Ishikawa (cell line): ENCODE measurements around the gene PHOSPHO1.

Experiments used
- CEBPB ChIP-seq: IDR thresholded peaks from 2 replicates; pipeline ENCODE4 v1.6.1; 2012
- CREB1 ChIP-seq: IDR thresholded peaks from 2 replicates; pipeline ENCODE4 v1.6.1; 2012; ENCODE audit warnings: low read depth
- EGR1 ChIP-seq: IDR thresholded peaks from 2 replicates; pipeline ENCODE4 v1.6.1; 2012
- EP300 ChIP-seq: IDR thresholded peaks from 2 replicates; pipeline ENCODE4 v1.6.1; 2012; ENCODE audit warnings: borderline replicate concordance
- FOXM1 ChIP-seq: IDR thresholded peaks from 2 replicates; pipeline ENCODE4 v1.6.1; 2012; ENCODE audit warnings: low read depth, borderline replicate concordance
- NFIC ChIP-seq: IDR thresholded peaks from 2 replicates; pipeline ENCODE4 v1.6.1; 2012
- RAD21 ChIP-seq: IDR thresholded peaks from 2 replicates; pipeline ENCODE4 v1.6.1; 2012; ENCODE audit warnings: low read depth
- TAF1 ChIP-seq: IDR thresholded peaks from 2 replicates; pipeline ENCODE4 v1.6.1; 2012; ENCODE audit warnings: low read depth, mild to moderate bottlenecking
- TCF12 ChIP-seq: IDR thresholded peaks from 2 replicates; pipeline ENCODE4 v1.6.1; 2012; ENCODE audit warnings: low read depth
- TEAD4 ChIP-seq: IDR thresholded peaks from 2 replicates; pipeline ENCODE4 v1.6.1; 2012
- YY1 ChIP-seq: IDR thresholded peaks from 2 replicates; pipeline ENCODE4 v1.6.1; 2012; ENCODE audit warnings: low read depth
- TF ChIP-seq, protein P1 (sequence below): IDR thresholded peaks from 2 replicates; pipeline ENCODE4 v1.6.1; 2012; ENCODE audit warnings: low read depth, mild to moderate bottlenecking
- TF ChIP-seq, protein P2 (sequence below): IDR thresholded peaks from 2 replicates; pipeline ENCODE4 v1.6.1; 2012
- TF ChIP-seq, protein P3 (sequence below): IDR thresholded peaks from 2 replicates; pipeline ENCODE4 v1.6.1; 2012

DNA sequence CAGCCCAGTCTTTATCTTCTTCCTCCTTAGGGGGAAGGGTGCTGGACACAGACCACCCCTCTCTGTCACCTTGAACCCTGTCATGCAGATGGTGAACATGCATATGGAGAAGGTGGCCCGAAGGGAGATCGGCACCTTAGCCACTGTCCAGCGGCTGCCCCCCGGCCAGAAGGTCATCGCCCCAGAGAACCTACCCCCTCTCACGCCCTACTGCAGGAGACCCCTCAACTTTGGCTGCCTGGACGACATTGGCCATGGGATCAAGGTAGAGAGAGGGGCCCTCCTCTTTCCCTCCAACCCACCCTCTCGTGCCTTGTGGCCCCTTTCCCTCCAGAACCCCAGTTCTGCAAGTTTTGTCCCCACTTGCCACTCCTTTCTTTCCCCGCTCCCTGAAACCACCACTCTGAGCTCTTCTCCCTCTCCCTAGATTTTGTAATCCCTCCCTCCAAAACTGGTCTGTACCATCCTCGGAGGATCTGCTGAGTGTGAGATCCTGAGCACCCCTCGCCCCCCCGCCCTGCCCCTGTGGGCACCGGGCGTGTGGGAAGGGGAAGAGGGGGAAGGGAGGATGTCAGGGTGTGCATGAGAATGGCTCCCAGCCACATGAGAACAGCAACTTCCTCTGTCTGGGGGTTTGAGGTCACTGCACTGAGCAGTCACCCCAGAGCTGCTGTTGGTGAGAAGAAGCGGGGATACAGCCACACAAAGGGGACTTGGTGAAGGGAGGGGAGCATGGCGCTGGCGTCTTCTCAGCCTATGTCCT lies 12.8 kb downstream of the PHOSPHO1 start:
- no peak for TF ChIP-seq TEAD4
- TF ChIP-seq TAF1: no peak
- no peak for TF ChIP-seq EP300
- TF ChIP-seq CEBPB: no peak
- no peak for TF ChIP-seq RAD21
- TF ChIP-seq, protein P1, sequence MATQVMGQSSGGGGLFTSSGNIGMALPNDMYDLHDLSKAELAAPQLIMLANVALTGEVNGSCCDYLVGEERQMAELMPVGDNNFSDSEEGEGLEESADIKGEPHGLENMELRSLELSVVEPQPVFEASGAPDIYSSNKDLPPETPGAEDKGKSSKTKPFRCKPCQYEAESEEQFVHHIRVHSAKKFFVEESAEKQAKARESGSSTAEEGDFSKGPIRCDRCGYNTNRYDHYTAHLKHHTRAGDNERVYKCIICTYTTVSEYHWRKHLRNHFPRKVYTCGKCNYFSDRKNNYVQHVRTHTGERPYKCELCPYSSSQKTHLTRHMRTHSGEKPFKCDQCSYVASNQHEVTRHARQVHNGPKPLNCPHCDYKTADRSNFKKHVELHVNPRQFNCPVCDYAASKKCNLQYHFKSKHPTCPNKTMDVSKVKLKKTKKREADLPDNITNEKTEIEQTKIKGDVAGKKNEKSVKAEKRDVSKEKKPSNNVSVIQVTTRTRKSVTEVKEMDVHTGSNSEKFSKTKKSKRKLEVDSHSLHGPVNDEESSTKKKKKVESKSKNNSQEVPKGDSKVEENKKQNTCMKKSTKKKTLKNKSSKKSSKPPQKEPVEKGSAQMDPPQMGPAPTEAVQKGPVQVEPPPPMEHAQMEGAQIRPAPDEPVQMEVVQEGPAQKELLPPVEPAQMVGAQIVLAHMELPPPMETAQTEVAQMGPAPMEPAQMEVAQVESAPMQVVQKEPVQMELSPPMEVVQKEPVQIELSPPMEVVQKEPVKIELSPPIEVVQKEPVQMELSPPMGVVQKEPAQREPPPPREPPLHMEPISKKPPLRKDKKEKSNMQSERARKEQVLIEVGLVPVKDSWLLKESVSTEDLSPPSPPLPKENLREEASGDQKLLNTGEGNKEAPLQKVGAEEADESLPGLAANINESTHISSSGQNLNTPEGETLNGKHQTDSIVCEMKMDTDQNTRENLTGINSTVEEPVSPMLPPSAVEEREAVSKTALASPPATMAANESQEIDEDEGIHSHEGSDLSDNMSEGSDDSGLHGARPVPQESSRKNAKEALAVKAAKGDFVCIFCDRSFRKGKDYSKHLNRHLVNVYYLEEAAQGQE: no peak
- TF ChIP-seq, protein P2, sequence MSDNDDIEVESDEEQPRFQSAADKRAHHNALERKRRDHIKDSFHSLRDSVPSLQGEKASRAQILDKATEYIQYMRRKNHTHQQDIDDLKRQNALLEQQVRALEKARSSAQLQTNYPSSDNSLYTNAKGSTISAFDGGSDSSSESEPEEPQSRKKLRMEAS: no peak
- TF ChIP-seq, protein P3, sequence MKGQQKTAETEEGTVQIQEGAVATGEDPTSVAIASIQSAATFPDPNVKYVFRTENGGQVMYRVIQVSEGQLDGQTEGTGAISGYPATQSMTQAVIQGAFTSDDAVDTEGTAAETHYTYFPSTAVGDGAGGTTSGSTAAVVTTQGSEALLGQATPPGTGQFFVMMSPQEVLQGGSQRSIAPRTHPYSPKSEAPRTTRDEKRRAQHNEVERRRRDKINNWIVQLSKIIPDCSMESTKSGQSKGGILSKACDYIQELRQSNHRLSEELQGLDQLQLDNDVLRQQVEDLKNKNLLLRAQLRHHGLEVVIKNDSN: no peak
- TF ChIP-seq YY1: no peak
- TF ChIP-seq NFIC: no peak
- TF ChIP-seq EGR1: no peak
- no peak for TF ChIP-seq CREB1
- TF ChIP-seq FOXM1: no peak
- no peak for TF ChIP-seq TCF12
